Activated CD4-positive, alpha-beta T cell treated with anti-CD3 and anti-CD28 coated beads, Interleukin-2, amount 10 ng/mL, durations not matched to agents 7 days and 5 days (primary cell): ENCODE measurements around the gene EFCAB10. TPM values are rescaled to one million over a fixed set of nuclear protein-coding genes. Genes with fewer than 3 reads are reported as not detected.
"Not testable (repeated sequence)": the region's sequence is repeated elsewhere in the genome, so short reads cannot be mapped to it uniquely, and the experiment has no call there.

Experiments
- CTCF ChIA-PET: fragments of 350-600 bp; sonication (Branson Sonifier 250); formaldehyde crosslinking; loops from one replicate; lab custom pipeline; 2021; ENCODE audit warnings: antibody characterized with exemption; lab: Charles Lee
- POLR2A ChIA-PET: fragments of 350-600 bp; sonication (Branson Sonifier 250); formaldehyde crosslinking; loops from one replicate; lab custom pipeline; 2021; ENCODE audit warnings: antibody characterized with exemption; lab: Charles Lee
- DNase-seq: peaks from one replicate; pipeline ENCODE4 v3.0.0-alpha.2; 2020
- H3K27ac Mint-ChIP-seq: one replicate; pipeline ENCODE4 v1.8.0; 2021; ENCODE audit warnings: mild to moderate bottlenecking, moderate library complexity, mixed read lengths
- H3K27me3 Mint-ChIP-seq: one replicate; pipeline ENCODE4 v1.8.0; 2021; ENCODE audit warnings: mixed read lengths
- H3K36me3 Mint-ChIP-seq: one replicate; pipeline ENCODE4 v1.8.0; 2021; ENCODE audit warnings: low read depth, mixed read lengths
- H3K4me1 Mint-ChIP-seq: one replicate; pipeline ENCODE4 v1.8.0; 2021; ENCODE audit warnings: mixed read lengths
- H3K4me3 Mint-ChIP-seq: one replicate; pipeline ENCODE4 v1.8.0; 2021; ENCODE audit warnings: mild to moderate bottlenecking, moderate library complexity, mixed read lengths
- H3K9me3 Mint-ChIP-seq: one replicate; pipeline ENCODE4 v1.8.0; 2021; ENCODE audit warnings: mixed read lengths
- total RNA-seq, 2 experiments: library from RNA; stranded (reverse); gene quantifications; one replicate each; pipeline ENCODE4 v1.2.3, GENCODE V29; 2021

EFCAB10 gene
- total RNA-seq, 2 experiments from 2014 or later: not detected

- no peak for DNase-seq
- H3K4me1 Mint-ChIP-seq: no peaks in the 10 kb centered on the region
- no peaks in the 10 kb centered on the region for H3K9me3 Mint-ChIP-seq
- POLR2A ChIA-PET: no interaction called here
- no peak overlapping the region for H3K27ac Mint-ChIP-seq
- CTCF ChIA-PET: interaction anchor here (1.1 kb wide), 1 partner anchor 12 kb away, joined by 4 read pairs; no protein-coding TSS in a partner anchor
- no peaks in the 10 kb centered on the region for H3K27me3 Mint-ChIP-seq
- no peak overlapping the region for H3K4me3 Mint-ChIP-seq
- peaks cover 7% of the 10 kb centered on the region for H3K36me3 Mint-ChIP-seq
These were observed 31.5 kb upstream of the EFCAB10 start for GRCh38 chr7:105612806-105613205.

GRCh38 chr7:105611856-105612775 lies 30.8 kb upstream of the EFCAB10 start:
- no peak for DNase-seq
- Mint-ChIP-seq H3K27ac (no peak overlapping the region), H3K9me3 (no peaks in the 10 kb centered on the region), H3K27me3 (no peaks in the 10 kb centered on the region), H3K36me3 (peaks cover 10% of the 10 kb centered on the region), H3K4me1 (no peaks in the 10 kb centered on the region), H3K4me3 (no peak overlapping the region)
- ChIA-PET CTCF (interaction anchor here (1.3 kb wide), 1 partner anchor 23 kb away, joined by 3 read pairs; no protein-coding TSS in a partner anchor), POLR2A (no interaction called here)

GRCh38 chr7:105610165-105610930 lies 29.1 kb upstream of the EFCAB10 start:
- Mint-ChIP-seq H3K36me3 (peaks cover 10% of the 10 kb centered on the region), H3K27ac (no peak overlapping the region), H3K27me3 (no peaks in the 10 kb centered on the region), H3K4me3 (no peak overlapping the region), H3K9me3 (no peaks in the 10 kb centered on the region), H3K4me1 (no peaks in the 10 kb centered on the region)
- CTCF ChIA-PET: interaction anchor here (0.6 to 1.3 kb wide), 2 partner anchors 10 to 21 kb away, joined by 3 to 7 read pairs; no protein-coding TSS in a partner anchor
- POLR2A ChIA-PET: no interaction called here
- DNase-seq: no peak

- CTCF ChIA-PET: interaction anchor here (1.5 kb wide), 1 partner anchor 13 kb away, joined by 3 read pairs; no protein-coding TSS in a partner anchor
- Mint-ChIP-seq H3K4me3 (no peak overlapping the region), H3K9me3 (no peaks in the 10 kb centered on the region), H3K27ac (no peak overlapping the region), H3K4me1 (no peaks in the 10 kb centered on the region), H3K36me3 (peaks cover 2% of the 10 kb centered on the region), H3K27me3 (peaks cover 5% of the 10 kb centered on the region)
- no peak for DNase-seq
- POLR2A ChIA-PET: no interaction called here
These were observed 21.3 kb upstream of the EFCAB10 start for GRCh38 chr7:105602325-105603305.

GRCh38 chr7:105600720-105601550 lies 19.6 kb upstream of the EFCAB10 start:
- POLR2A ChIA-PET: no interaction called here
- Mint-ChIP-seq H3K4me1 (no peaks in the 10 kb centered on the region), H3K9me3 (no peaks in the 10 kb centered on the region), H3K27me3 (peaks cover 9% of the 10 kb centered on the region), H3K4me3 (no peak overlapping the region), H3K36me3 (no peaks in the 10 kb centered on the region), H3K27ac (no peak overlapping the region)
- CTCF ChIA-PET: interaction anchor here (1.6 kb wide), 1 partner anchor 11 kb away, joined by 4 read pairs; no protein-coding TSS in a partner anchor
- no peak for DNase-seq

GRCh38 chr7:105599551-105599950 lies 18.3 kb upstream of the EFCAB10 start:
- Mint-ChIP-seq H3K27ac (no peak overlapping the region), H3K4me3 (no peak overlapping the region), H3K36me3 (no peaks in the 10 kb centered on the region), H3K4me1 (no peaks in the 10 kb centered on the region), H3K27me3 (peaks cover 13% of the 10 kb centered on the region), H3K9me3 (no peaks in the 10 kb centered on the region)
- POLR2A ChIA-PET: interaction anchor here (0.7 kb wide), 1 partner anchor 119 kb away, joined by 3 read pairs; no protein-coding TSS in a partner anchor
- CTCF ChIA-PET: interaction anchor here (1.6 kb wide), 1 partner anchor 10 kb away, joined by 4 read pairs; no protein-coding TSS in a partner anchor
- no peak for DNase-seq

GRCh38 chr7:105599080-105599479 lies 17.8 kb upstream of the EFCAB10 start:
- not testable (repeated sequence) for H3K9me3 Mint-ChIP-seq, DNase-seq, H3K36me3 Mint-ChIP-seq, H3K27ac Mint-ChIP-seq, H3K4me1 Mint-ChIP-seq, H3K4me3 Mint-ChIP-seq
- POLR2A ChIA-PET: interaction anchor here (0.6 kb wide), 1 partner anchor 9 kb away, joined by 3 read pairs; no protein-coding TSS in a partner anchor
- peaks cover 13% of the 10 kb centered on the region for H3K27me3 Mint-ChIP-seq
- CTCF ChIA-PET: interaction anchor here (0.6 to 1.6 kb wide), 2 partner anchors 9 to 48 kb away, joined by 4 read pairs; no protein-coding TSS in a partner anchor

GRCh38 chr7:105596866-105597265 lies 15.6 kb upstream of the EFCAB10 start:
- Mint-ChIP-seq H3K4me1 (no peaks in the 10 kb centered on the region), H3K36me3 (no peaks in the 10 kb centered on the region), H3K4me3 (no peak overlapping the region), H3K9me3 (no peaks in the 10 kb centered on the region), H3K27me3 (peaks cover 13% of the 10 kb centered on the region), H3K27ac (no peak overlapping the region)
- ChIA-PET CTCF (interaction anchor here (0.9 kb wide), 1 partner anchor 10 kb away, joined by 3 read pairs; no protein-coding TSS in a partner anchor), POLR2A (no interaction called here)
- no peak for DNase-seq

GRCh38 chr7:105594034-105594433 lies 12.7 kb upstream of the EFCAB10 start:
- Mint-ChIP-seq H3K4me1 (peaks cover 6% of the 10 kb centered on the region), H3K9me3 (no peaks in the 10 kb centered on the region), H3K4me3 (no peak overlapping the region), H3K27me3 (peaks cover 11% of the 10 kb centered on the region), H3K27ac (no peak overlapping the region), H3K36me3 (no peaks in the 10 kb centered on the region)
- ChIA-PET POLR2A (no interaction called here), CTCF (interaction anchor here (1.2 kb wide), 1 partner anchor 62 kb away, joined by 3 read pairs; the partner anchor contains the start of gene RINT1)
- DNase-seq: no peak

GRCh38 chr7:105591522-105591921 lies 10.2 kb upstream of the EFCAB10 start:
- Mint-ChIP-seq H3K27me3 (peaks cover 4% of the 10 kb centered on the region), H3K4me1 (peaks cover 25% of the 10 kb centered on the region), H3K36me3 (no peaks in the 10 kb centered on the region), H3K27ac (no peak overlapping the region), H3K4me3 (no peak overlapping the region), H3K9me3 (no peaks in the 10 kb centered on the region)
- no peak for DNase-seq
- ChIA-PET CTCF (no interaction called here), POLR2A (no interaction called here)

- no peak overlapping the region for H3K27ac Mint-ChIP-seq
These were observed 9.5 kb upstream of the EFCAB10 start for GRCh38 chr7:105590793-105591192.

More at GRCh38 chr7:105590793-105591192, 9.5 kb upstream of the EFCAB10 start:
- DNase-seq: no peak
- ChIA-PET POLR2A (interaction anchor here (0.6 kb wide), 1 partner anchor 8 kb away, joined by 3 read pairs; no protein-coding TSS in a partner anchor), CTCF (interaction anchor here (1.0 kb wide), 1 partner anchor 15 kb away, joined by 3 read pairs; no protein-coding TSS in a partner anchor)
- H3K36me3 Mint-ChIP-seq: no peaks in the 10 kb centered on the region
- no peaks in the 10 kb centered on the region for H3K9me3 Mint-ChIP-seq
- H3K4me3 Mint-ChIP-seq: no peak overlapping the region
- H3K27me3 Mint-ChIP-seq: peaks cover 4% of the 10 kb centered on the region
- H3K4me1 Mint-ChIP-seq: peaks cover 31% of the 10 kb centered on the region
